Stimulated activated CD4-positive, alpha-beta T cell treated with anti-CD3 and anti-CD28 coated beads, TNF-alpha, amount 100 ng/mL, for 1 hour (primary cell): ENCODE results near the gene AKAP12.

Experiments used
- DNase-seq, 3 donors: peaks; one replicate each; pipeline ENCODE4 v3.0.0-alpha.2; 2020; ENCODE audit warnings: low read depth in 3 of 3, low spot score in 1 of 3

The AKAP12 gene

DNA sequence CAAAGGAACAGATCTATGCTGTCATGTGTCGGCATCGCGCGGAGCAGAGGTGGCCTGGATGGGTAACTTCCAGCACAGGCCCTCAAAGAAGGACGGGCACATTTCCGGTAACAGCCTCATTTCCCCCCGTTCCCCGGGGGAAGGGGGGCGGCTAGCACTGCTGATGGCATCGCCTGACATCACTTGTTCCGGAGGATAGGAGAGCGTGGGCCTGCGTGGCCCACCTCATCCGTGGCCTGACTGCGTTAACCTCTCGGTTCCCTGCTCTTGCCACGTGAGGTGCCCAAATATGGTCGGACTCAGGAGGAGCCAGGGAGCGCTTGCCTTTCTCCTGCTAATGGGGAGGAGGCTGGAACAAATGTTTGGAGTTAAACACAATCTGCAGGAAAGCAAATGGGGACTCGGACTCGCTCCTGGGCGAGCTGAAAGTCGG, at the start of gene AKAP12:
AKAP12 (plus strand) TSS at position 365 of the 433 bp plus-strand sequence. CDS start 596 bp downstream, outside the sequence.
- no peak for DNase-seq

DNA sequence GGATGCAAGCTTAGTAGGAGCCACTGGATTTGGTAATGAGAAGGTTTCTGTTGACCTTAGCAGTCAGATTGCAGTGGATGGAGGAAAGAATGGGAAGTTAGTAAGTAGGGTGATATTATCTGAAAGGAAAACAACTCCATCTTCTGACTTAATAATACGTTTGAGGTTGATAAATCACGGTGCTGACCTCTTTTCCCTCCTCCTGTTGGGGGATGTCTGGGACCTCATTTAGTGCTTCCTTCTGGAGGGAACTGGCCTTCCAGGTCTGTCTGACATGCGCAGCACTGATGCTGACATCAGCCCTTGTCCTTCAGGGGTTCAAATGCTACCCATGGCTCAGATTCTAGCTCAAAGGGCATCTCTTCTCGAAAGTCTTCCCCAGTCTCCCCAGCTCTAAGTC, 48.2 kb upstream of the AKAP12 start:
- no peak for DNase-seq

DNA sequence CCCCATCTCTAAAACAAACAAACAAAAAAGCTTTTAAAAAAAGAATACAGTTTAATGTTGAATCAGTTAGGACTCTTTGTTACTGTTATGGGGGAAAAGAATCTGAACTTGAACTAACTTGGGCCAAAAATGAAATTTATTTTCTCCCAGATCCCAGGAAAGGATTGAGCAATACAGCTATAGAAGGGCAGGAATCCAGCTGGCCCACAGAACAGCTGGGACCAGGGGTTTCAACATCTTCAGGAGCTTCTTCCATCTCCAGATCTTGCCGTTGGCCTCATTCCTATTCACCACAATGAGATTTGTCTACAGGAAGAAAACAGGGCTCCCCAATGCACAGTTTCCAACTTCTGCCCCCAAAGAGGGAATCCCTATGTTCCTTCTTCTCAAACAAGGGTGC, 43.2 kb upstream of the AKAP12 start:
- no peak for DNase-seq

DNA sequence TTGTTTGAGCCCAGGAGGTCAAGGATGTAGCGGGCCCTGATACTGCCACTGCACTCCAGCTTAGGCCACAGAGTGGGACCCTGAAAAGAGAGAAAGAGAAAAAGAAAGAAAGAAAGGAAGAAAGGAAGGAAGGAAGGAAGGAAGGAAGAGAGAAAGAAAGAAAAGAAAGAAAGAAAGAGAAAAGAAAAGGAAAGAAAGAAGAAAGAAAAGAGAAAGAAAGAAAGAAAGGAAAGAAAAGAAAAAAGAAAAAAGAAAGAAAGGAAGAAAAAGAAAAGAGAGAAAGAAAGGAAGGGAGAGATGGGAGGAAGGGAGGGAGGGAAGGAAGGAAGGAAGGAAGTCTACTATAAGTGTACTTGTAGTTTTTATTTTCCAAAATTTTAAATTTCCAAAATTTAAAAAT, 42.2 kb upstream of the AKAP12 start:
- DNase-seq, result no peak

GRCh38 chr6:151199991-151200390, 39.8 kb upstream of the AKAP12 start:
- no peak for DNase-seq

DNA sequence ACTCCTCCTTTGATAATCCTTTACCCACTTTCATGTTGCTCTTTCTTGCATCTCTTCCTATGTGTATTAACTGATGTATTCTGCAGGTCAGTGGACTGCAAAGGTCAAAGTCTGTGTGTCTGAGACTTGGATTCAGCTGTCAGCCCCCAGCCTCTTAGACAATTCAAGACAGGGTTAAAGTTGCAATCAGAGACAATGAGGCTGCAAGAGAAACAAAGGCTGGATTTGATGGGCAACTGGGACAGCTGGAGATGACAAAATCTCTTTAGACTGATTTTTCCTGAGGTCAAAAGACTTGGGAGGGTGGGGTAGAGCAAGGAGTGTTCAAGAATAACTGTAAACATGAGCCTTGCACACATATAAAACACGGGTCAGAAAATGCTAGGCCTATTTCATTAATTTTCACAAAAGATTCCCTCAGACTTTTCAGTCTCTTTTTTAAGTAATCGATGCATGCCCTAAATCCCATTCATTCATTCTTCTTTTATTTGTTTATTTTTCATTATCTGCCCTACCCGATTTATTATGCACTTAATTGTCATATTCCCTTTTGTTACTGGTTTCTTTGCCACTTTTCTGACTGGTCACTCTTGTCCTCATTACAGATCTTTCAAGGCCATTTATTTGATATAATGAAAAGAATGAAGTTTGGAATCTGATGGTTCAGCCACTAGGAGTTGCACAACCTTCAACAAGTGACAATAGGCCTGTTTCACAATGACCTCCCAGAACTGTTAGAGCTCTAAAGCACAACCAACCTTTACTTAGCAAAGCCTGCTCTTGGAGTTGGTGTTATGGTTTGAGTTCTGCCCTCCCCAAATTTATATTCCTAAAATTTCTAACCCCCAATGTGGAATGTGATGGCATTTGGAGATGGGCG, 33.8 kb upstream of the AKAP12 start:
- no peak for DNase-seq

- DNase-seq, result no peak
These were observed 32.1 kb upstream of the AKAP12 start for GRCh38 chr6:151207674-151208073.

DNA sequence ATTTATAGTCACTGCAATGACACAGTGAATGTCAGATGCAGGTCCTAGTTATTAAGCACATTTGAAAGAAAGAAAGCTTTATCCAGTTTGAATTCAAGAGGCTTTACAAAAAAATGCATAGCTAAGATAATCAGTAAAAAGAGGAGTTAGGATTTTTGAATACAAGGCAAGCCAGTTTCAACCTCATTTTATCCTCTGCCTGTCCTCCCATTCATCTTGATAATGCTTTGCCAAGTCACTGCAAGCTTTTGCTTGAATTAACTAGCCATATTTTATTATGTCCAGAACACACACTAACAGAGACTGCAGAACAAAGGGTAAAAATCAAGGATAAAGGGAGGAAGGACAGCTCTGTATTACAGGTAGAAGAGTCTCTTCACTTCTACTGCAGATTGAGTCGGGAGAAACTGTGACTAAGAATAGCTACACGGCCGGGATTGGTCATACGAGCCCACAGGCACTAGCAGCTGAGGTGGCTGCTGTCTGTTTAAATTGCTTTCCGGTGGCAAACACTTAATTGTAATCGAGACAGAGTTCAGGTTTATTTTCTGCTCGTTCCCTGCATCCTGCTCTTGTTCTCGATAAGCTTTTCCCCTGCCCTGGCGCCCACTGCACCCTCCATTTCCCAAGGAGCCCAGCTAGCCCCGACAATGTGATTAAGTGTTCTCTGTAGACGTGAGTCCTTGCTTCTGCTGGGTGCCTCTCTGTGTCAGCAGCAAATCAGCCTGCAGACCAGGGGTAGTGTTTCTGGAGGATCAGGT, 30.5 kb upstream of the AKAP12 start:
- DNase-seq, result no peak

DNA sequence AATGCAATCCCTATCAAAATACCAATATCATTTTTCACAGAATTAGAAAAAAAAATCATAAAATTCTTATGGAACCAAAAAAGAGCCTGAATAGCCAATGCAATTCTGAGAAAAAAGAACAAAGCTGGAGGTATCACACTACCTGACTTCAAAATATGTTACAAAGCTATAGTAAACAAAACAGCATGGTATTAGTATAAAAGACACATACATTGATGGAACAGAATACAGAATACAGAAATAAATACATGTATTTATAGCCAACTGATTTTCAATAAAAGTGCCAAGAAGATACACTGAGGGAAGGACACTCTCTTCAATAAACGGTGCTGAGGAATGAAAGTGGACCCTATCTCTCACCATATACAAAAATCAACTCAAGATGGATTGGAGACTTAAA, 28.7 kb upstream of the AKAP12 start:
- no peak for DNase-seq

DNA sequence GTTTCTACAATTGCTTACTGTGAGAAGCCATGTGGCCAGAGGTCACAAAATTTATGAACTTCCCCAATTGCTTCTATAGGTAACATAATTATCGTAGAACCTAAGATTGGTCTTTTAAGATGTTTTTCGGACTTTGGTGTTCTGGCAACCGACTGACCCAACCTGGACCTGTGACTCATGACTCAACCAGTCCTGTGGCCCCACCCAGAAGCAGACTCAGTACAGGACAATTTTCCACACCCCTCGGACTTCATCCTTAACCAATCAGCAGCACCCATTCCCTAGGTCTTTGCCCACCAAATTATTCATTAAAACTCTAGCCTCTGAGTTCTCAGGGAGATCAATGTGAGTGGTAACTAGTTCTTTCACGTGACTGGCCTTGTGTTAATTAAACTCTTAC, 26.4 kb upstream of the AKAP12 start:
- no peak for DNase-seq

DNA sequence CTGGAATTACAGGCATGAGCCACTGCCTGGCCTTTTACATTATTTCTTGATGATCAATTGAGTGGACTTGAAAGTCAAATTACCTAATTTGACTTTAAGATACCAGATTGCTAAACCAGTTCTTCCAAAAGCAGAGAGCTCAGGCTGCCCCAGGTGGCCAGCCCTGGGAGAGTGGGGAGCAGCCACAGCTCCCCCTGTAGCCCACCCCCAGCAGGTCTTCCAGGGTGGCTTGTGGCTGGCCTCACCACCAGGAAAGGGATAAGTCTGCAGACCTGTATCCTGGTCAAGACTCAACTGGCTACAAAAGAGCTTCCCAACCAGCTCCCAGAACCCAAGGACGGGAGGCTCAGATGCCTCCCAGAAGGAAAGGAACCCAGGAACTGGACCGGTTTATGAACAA, 23.8 kb upstream of the AKAP12 start:
- DNase-seq, result no peak

DNA sequence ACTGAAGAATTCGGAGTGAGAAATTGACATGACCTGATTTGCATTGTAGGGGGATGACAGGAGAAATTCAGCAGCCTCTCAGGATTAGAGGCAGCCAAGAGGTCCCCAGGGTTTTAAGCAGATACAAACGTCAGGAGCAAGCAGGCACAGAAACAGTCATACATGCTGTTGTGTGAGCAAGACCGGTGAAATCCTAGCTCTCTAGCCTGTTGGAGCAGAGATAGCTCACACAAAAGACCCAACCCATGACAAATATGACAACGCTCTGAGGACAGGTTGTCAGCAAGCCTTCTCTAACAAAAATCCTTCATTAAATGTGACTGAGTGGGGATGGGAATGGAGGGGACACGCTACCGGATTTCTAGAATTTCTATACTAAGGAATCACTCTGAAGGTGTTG, 23.0 kb upstream of the AKAP12 start:
- no peak for DNase-seq

DNA sequence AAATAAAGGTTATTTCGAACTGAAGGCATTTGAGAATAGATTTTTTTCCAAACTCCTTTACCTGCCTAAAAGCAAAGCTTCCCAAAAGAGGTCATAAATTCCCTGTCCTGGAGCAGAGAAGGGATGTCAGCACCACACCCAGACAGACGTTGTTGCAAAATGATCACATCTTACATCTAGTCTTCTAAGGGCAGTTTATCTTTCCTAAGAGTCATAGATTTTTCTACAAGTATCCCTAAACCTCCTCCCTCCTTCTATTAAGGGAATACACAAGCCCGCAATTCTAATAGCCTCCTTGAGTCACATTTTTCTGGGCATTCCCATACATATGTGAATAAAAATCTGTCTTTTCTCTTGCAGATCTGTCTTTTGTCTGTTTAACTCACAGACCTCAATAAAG, 20.6 kb upstream of the AKAP12 start:
- no peak for DNase-seq

DNA sequence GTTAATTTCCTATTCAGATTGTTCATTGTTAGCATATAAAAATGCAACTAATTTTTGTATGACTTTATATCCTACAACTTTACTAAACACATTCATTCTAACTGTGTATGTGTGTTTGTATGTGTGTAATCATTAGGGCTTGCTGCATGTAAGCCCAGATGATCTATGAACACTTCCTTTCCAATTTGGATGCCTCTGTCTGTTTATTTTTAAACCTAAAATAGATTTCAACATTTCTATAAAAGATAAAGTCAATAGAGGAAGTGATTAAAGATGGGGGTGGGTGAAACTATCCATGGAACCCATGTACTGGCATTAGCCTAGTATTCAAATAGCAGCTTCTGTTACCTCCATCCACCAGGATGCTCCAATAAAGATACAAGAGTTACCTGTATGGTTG, 15.7 kb upstream of the AKAP12 start:
- DNase-seq, result no peak

DNA sequence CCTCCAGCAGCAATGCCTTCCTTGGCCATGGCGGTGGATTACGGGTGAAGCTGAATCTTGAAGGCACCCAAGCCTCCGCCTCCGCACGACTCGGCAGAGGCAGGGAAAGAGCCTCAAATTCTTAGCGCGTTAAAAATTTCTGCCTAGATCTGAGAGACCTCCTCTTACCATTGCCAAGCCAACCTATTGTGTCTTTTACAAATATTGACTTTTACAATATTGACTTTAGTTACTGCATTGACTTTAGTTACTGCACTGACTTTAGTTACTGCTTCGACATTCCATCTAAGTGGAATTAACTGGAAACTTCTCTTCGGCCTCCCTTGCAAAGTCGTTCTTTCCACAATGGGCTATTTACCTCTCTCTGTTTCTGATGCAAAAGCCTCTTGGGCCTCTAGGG, 13.8 kb upstream of the AKAP12 start:
- no peak for DNase-seq

DNA sequence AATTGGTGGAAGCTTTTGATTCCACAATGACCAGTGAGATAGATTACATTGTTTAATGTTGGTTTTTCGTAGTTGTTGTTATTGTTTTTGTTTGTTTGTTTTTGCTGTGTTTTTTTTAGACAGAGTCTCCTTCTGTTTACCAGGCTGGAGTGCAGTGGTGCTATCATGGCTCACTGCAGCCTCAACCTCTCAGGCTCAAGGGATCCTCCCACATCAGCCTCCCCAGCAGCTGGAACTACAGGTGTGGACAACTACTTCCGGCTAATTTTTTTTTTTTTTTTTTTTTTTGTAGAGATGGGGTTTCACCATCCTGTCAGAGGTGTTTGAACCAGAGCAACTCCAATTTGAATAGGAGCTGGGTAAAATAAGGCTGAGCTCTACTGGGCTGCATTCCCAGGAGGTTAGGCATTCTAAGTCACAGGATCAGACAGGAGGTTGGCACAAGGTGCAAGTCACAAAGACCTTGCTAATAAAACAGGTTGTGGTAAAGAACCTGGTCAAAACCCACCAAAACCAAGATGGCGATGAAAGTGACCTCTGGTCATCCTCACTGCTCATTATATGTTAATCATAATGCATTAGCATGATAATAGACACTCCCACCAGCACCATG, 10.9 kb upstream of the AKAP12 start:
- DNase-seq, result no peak

GRCh38 chr6:151229401-151230276, 10.1 kb upstream of the AKAP12 start:
- DNase-seq, result no peak

- no peak for DNase-seq
These were observed 9.5 kb upstream of the AKAP12 start for GRCh38 chr6:151230277-151230577.

- no peak for DNase-seq
These were observed 6.9 kb upstream of the AKAP12 start for GRCh38 chr6:151232899-151233298.

- no peak for DNase-seq
These were observed 6.0 kb upstream of the AKAP12 start for GRCh38 chr6:151233731-151234130.
